GM20431 (cell line): Measurements from ENCODE around the gene PDE6A.

ENCODE experiments used
- in situ Hi-C: fragments of 300-500 bp; cut with MseI, MboI; formaldehyde crosslinking; loops from one replicate; pipeline ENCODE4 v1.15.0; 2020; ENCODE audit warnings: low sequenced_read_pairs; ENCODE audit not compliant: unreplicated experiment

The PDE6A gene

DNA sequence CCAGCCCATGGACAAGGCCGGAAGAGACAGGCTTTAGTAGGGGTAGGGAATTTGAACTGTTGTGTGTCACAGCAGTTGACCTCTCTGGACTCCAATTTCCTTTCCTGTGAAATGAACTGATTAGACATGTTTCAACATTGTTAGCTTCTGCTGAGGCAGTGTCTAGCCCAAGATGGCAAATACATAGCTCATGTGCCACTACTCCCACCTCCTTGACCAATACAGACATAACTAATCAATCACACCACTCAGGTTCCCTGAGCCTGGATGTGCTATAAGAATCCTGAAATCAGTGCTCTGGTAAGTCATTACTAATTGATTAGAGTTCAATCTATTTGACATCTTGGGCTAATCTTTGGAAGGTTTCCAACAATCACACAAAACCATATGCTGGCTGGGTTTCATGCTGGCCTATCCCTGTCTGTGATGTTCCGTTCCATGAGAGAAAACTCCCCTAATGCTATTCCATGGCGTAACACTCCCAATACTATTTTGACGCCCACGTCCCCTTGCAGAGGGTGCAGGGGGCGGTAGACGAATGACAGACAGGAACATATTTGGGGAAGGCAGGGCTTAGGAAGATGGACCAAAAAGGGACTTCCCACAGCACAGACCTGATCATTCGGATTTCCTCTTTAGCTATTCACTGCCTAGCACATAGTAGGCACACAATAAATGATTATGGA, 95.2 kb downstream of the PDE6A start:
- in situ Hi-C loops, result loop anchor here (25.0 kb wide), 1 partner anchor 138 kb away; no protein-coding TSS in a partner anchor

DNA sequence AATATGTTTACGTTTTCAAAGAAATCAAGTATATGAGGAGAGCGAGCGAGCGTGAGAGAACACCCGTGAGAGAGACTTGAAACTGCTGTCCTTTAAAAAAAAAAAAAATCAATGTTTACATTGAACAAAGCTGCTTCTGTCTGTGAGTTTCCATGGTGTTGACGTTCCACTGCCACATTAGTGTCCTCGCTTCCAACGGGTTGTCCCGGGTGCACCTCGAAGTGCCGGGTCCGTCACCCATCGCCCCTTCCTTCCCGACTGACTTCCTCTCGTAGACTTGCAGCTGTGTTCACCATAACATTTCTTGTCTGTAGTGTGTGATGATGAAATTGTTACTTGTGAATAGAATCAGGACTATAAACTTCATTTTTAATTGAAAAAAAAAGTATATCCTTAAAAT, 97.0 kb downstream of the PDE6A start:
- in situ Hi-C loops, result loop anchor here (25.0 kb wide), 1 partner anchor 140 kb away; no protein-coding TSS in a partner anchor

DNA sequence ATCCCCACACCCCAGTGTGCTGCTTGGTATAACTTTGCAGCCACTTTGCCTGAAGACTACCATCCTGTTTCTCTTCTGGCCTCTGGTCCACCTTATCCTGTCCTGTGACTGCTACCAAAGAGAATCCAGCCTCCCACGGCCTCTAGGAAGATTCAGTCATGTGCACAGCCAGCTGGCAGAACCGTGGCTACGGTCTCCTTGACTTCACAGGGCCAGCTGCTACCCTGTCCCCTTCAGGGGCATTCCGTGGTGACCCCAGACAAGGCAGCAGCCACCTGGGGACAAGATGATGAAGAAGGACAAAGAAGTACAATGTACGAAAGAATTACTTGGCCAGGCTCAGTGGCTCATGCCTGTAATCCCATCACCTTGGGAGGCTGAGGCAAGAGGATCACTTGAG, 98.6 kb downstream of the PDE6A start:
- in situ Hi-C loops, result loop anchor here (25.0 kb wide), 1 partner anchor 141 kb away; no protein-coding TSS in a partner anchor

DNA sequence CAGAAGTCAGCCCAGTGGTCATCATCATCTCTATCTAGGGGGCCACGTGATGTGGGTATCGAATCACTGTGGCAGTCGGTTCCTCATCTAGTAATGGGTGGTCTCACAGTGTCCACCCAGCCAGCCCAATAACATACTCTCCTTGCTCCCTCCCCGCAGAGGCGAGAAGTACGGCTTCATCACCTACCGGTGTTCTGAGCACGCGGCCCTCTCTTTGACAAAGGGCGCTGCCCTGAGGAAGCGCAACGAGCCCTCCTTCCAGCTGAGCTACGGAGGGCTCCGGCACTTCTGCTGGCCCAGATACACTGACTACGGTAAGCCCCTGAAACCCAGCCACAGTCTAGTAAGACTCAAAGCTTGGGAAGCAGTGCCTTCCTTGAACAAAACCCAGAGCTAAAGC, 99.0 kb downstream of the PDE6A start:
- in situ Hi-C loops, result loop anchor here (25.0 kb wide), 1 partner anchor 142 kb away; no protein-coding TSS in a partner anchor

DNA sequence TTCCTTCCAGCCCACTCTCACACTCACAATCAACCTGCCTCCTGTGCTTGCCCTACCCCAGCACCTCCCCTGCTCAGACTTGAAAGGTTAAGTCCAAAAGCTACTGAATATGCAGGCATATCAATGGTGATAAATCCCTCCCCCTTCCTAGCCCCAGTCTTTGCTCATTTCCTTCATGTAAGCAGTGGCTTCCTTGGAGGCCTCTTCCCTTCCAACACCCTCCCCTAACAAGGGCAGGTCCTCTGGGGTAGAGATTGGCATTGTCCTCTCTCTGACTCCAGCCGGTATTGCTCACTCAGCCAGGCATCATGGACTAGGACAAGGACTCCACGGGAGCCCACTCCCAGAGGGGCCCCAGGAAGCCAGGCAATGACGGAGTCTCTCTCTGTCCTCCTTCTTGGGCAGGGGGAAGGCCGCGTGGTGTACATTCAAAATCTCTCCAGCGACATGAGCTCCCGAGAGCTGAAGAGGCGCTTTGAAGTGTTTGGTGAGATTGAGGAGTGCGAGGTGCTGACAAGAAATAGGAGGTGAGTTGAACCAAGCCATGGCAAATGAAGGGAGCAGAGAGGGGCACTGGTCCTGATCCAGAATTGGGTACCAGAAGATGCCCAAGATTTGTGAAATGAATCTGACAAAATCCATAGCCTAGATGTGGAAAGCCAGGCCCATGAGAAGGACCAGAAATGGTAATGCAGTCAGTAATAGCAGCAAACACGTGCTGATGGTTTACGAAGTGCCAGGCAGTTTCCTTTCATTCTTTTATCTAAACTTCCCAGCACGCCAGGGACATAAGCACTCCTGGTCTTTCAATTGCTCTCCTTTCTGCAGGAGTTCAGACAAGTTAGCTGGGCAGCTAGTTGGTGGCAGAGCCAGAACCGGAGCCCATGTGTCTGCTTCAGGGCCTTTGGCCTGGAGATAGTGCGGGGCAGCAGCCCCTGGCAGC, 102.5 kb downstream of the PDE6A start:
- in situ Hi-C loops, result loop anchor here (25.0 kb wide), 1 partner anchor 145 kb away; no protein-coding TSS in a partner anchor

DNA sequence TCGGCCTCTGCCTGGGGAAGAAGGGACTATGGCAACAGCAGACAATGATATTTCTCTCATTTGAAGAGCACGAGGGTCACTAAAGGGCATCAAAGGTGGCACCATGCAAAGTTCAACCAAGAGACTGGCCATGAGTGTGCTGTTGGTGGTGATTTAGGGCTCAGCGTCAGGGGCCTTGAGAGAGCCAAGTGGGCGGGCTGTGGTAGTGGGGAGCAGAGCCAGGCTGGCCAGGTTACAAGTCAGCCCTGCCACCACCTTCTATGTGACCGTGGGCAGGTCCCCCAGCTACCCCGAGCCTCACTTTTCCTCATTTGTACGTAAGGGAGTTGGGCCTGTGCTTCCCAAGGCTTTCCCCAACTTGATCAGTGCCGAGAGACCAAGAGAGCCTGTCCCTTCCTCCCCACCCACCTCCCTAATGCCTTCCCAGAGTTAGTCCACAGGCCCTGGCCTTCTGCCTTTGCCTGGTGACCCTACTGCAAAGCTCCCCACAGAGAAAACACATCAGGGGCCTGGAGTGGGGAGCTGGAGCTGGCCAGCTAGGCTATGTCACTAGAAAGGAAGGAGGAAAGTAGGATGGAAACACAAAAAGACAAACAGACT, 104.3 kb downstream of the PDE6A start:
- in situ Hi-C loops, result loop anchor here (25.0 kb wide), 1 partner anchor 147 kb away; no protein-coding TSS in a partner anchor

DNA sequence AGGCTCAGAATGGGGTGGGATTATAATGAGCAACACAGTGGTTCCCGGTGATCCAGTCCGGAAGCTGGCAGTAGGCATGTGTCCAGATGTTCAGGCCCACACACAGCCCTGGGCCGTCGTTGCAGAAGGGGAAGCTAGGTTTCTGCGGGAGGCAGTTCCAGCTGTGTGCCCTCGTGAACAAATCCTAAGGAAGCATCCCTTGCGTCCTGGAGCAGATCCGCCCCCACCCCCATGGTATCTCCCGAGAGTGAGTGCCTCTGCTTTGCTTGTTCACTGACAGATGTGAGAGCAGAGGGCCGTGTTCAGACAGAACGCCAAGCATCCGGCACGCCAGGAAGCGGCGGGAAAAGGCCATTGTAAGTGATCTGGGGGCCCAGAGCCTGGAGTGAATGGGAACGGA, 104.8 kb downstream of the PDE6A start:
- in situ Hi-C loops, result loop anchor here (25.0 kb wide), 1 partner anchor 148 kb away; no protein-coding TSS in a partner anchor

DNA sequence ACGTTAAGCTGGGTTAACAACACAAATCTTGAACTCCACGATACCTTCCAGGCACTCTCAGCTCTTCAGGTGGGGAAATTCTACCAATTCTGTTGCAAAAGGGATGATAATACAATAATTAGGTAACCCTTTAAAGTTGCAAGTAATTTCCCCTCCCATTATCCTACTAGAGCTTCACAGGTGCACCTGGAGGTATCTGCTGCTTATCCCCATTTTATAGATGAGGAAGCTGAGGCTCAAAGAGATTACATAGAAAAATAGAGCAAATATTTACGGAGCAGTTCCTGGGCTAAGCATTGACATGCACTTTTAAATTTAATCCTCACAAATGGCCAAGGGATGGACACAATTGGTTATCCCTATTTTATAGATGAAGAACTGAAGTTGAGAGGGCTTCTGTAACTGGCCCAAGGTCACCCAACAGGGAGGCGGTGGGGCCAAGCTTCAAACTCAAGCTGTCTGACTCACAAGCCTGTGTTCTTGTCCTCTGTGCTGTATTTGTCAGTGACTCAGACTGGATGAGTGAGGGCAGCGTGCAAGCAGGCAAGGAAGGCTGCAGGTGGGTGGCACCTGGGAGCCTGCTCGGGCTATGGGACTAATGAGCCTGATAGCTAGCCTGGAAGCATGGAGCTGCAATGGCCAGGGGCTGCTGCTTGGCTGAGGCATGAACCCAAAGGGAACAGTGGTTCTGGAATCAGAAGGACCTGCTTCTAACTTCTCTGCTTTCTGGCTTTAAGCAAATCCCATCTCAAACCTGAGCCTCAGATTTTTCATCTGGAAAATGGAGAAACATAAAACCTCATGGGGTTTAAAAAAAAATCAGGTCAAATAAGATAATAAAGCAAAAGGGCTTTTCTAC, 105.5 kb downstream of the PDE6A start:
- in situ Hi-C loops, result loop anchor here (25.0 kb wide), 1 partner anchor 148 kb away; no protein-coding TSS in a partner anchor

DNA sequence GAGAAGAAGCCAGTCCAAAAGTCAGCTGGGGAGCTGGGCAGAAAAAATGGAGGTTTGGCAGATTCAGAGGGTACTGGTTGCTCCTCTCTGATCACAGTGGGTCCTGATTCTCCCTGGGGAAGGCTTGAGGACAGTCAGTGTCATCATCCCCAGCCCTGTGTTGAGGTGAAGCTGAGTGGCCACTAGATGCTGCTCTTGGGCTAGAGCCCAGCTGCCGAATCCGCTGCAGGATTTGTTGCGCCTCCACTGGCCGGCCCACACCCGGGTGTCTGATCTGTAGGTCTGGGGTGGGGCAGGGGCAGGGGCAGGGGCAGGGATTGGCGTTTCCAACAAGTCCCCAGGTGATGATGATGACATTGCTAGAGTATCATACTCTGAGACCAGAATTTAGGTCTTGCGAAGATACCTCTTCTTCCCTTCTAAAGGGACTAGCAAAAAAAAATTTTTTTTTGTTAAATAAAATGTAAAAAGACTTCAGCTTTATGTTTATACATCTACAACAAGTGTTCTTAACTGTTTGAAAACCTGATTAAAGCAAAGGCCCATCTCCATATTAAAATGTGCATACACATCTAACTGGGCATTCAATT, 106.8 kb downstream of the PDE6A start:
- in situ Hi-C loops, result loop anchor here (25.0 kb wide), 1 partner anchor 150 kb away; no protein-coding TSS in a partner anchor

DNA sequence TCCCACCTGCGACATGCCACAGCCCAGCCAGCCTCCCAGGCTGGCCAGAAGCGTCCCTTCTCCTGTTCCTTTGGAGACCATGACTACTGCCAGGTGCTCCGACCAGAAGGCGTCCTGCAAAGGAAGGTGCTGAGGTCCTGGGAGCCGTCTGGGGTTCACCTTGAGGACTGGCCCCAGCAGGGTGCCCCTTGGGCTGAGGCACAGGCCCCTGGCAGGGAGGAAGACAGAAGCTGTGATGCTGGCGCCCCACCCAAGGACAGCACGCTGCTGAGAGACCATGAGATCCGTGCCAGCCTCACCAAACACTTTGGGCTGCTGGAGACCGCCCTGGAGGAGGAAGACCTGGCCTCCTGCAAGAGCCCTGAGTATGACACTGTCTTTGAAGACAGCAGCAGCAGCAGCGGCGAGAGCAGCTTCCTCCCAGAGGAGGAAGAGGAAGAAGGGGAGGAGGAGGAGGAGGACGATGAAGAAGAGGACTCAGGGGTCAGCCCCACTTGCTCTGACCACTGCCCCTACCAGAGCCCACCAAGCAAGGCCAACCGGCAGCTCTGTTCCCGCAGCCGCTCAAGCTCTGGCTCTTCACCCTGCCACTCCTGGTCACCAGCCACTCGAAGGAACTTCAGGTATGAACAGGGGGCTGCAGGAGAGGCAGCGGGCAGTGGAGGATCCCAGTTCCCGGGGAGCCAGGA, 108.0 kb downstream of the PDE6A start:
- in situ Hi-C loops, result loop anchor here (25.0 kb wide), 1 partner anchor 151 kb away; no protein-coding TSS in a partner anchor

DNA sequence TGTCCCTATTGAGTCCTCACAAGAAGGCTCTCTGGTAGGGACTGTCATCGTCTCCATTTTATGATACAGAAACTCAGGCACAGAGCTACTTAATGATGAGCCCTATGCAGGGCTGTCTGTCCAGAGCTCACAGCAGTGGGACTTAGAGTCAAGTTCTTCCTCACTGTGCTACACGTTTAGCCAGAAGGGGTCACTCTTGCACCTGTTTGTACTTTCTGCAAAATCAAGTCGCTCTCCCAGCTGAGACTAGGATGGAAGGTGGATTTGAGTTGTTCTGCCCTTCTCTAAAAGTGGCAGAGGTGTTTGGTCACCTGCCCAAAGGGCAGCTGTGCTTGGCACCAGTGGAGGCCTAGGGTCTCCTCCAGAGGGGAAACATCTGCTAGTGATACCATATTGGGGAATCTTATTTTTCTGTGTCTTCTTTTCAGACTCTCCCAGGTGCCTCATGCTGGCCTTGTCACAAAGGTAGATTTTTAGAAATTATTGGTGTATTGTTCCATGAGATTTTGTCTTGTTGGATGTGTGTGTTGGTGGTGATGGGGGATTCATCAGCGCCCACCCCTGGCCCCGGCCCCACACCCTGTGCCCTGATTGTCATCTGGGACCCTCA, 110.2 kb downstream of the PDE6A start:
- in situ Hi-C loops, result loop anchor here (25.0 kb wide), 1 partner anchor 153 kb away; no protein-coding TSS in a partner anchor

DNA sequence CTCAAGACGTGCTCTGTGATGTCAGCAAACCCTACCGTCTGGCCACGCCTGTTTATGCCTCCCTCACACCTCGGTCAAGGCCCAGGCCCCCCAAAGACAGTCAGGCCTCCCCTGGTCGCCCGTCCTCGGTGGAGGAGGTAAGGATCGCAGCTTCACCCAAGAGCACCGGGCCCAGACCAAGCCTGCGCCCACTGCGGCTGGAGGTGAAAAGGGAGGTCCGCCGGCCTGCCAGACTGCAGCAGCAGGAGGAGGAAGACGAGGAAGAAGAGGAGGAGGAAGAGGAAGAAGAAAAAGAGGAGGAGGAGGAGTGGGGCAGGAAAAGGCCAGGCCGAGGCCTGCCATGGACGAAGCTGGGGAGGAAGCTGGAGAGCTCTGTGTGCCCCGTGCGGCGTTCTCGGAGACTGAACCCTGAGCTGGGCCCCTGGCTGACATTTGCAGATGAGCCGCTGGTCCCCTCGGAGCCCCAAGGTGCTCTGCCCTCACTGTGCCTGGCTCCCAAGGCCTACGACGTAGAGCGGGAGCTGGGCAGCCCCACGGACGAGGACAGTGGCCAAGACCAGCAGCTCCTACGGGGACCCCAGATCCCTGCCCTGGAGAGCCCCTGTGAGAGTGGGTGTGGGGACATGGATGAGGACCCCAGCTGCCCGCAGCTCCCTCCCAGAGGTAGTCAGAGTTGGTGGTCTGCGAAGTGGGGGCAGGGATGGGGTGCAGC, 111.3 kb downstream of the PDE6A start:
- in situ Hi-C loops, result loop anchor here (25.0 kb wide), 1 partner anchor 154 kb away; no protein-coding TSS in a partner anchor

DNA sequence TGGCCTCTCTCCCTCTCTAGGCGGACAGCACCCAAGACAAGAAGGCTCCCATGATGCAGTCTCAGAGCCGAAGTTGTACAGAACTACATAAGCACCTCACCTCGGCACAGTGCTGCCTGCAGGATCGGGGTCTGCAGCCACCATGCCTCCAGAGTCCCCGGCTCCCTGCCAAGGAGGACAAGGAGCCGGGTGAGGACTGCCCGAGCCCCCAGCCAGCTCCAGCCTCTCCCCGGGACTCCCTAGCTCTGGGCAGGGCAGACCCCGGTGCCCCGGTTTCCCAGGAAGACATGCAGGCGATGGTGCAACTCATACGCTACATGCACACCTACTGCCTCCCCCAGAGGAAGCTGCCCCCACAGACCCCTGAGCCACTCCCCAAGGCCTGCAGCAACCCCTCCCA, 112.0 kb downstream of the PDE6A start:
- in situ Hi-C loops, result loop anchor here (25.0 kb wide), 1 partner anchor 155 kb away; no protein-coding TSS in a partner anchor

DNA sequence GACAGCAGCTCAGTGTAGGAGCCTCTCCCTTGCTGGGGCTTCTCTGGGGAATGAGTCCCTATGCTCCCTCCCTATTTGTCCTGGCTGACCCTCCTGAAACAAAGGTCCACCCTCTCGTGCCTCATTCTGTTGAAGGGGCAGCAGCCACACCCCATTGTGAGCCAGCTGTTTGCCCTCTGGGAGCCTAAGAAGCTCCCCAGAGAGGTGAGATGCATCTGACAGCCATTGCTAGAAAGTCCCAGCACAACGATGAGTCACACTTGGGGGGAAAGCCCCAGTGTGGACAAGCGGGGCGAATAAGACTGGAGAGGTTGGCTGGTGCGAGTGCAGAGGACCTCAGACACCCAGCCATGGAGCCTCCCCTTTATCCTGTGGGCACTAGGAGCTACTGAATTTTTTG, 113.1 kb downstream of the PDE6A start:
- in situ Hi-C loops, result loop anchor here (25.0 kb wide), 1 partner anchor 156 kb away; no protein-coding TSS in a partner anchor

DNA sequence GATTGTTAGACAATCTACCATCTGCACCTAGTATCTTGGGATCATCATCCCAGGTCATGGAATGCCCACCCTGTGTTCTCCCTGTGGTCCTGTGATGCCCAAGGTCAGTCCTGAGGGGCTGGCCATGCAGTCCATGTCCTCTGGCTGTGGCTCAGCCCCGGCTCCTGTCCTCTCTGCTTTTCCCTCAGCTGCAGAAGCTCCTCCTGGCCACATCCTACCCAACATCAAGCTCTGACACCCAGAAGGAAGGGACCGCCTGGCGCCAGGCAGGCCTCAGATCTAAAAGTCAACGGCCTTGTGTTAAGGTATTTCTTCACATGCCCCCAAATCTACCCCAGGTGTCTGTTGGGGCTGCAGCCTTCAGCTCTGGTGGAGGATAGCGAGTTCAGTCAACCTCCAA, 114.0 kb downstream of the PDE6A start:
- in situ Hi-C loops, result loop anchor here (25.0 kb wide), 1 partner anchor 157 kb away; no protein-coding TSS in a partner anchor

DNA sequence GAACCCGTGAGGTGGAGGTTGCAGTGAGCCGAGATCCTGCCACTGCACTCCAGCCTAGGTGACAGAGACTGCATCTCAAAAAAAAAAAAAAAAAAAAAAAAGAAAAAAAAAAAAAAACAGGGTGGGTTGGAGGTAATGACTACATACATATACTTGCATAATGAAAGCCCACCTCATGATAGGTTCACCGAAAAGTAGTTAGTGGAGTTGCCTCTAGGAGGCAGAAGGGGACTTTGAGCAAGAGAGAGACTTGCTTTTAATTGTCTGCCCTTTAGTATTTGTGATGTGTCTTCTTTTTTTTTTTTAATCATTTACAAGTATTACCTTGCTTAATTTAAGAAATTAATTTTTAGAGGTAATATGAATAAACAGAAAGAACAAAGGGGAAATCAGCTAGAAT, 114.6 kb downstream of the PDE6A start:
- in situ Hi-C loops, result loop anchor here (10.0 to 25.0 kb wide), 2 partner anchors 157 to 165 kb away; no protein-coding TSS in a partner anchor
